ENCODE data around the gene ALX3. TPM values are rescaled to one million over a fixed set of nuclear protein-coding genes. Genes with fewer than 3 reads are reported as not detected.

ALX3 gene
- total RNA-seq, 1 experiment from 2014 or later, result not detected

GRCh38 chr1:110056285-110056683, 14.2 kb downstream of the ALX3 start:
- no peaks in the 10 kb centered on the region for H4K20me1 ChIP-seq (ENCODE audit: insufficient read depth)
- POLR2A ChIA-PET (ENCODE audit: unreplicated experiment), result no interaction called here
- H3K4me3 ChIP-seq, result no peak overlapping the region
- CTCF ChIA-PET, result no interaction called here
- peaks cover 53% of the 10 kb centered on the region for H3K36me3 ChIP-seq (ENCODE audit: low read depth)
- H3K4me2 ChIP-seq, result no peak overlapping the region
- no peak overlapping the region for H2AFZ ChIP-seq
- peaks cover 40% of the 10 kb centered on the region for H3F3A ChIP-seq (ENCODE audit: insufficient read depth, low read depth)
- no TSS peak for BruUV-seq (replicated peaks)
- H3K9me2 ChIP-seq (ENCODE audit: insufficient read depth), result no peaks in the 10 kb centered on the region
- H3K27ac ChIP-seq, result no peak overlapping the region
- intact Hi-C loops (cut with micrococcal nuclease; ENCODE audit: unreplicated experiment), result no loop called here
- no peak for DNase-seq
- no peak for TF ChIP-seq CTCF (conservative IDR thresholded peaks at IDR 0.05)
- TF ChIP-seq EZH2 (IDR thresholded peaks at IDR 0.05; ENCODE audit: low read depth), result no peak
- H3K79me2 ChIP-seq (ENCODE audit: low read depth), result no peaks in the 10 kb centered on the region
- no peaks in the 10 kb centered on the region for H3K9me3 ChIP-seq (ENCODE audit: insufficient read depth, low read depth)
- H3K4me1 ChIP-seq (replicated peaks; ENCODE audit: insufficient read depth), result peaks cover 16% of the 10 kb centered on the region; the same call in 1 of the 2 replicates
- no peaks in the 10 kb centered on the region for H3K27me3 ChIP-seq (ENCODE audit: insufficient read depth, low read depth)

- Histone ChIP-seq H3F3A (ENCODE audit: insufficient read depth, low read depth) (peaks cover 41% of the 10 kb centered on the region), H3K9me2 (ENCODE audit: insufficient read depth) (no peaks in the 10 kb centered on the region), H2AFZ (no peak overlapping the region), H3K9me3 (ENCODE audit: insufficient read depth, low read depth) (no peaks in the 10 kb centered on the region), H3K79me2 (ENCODE audit: low read depth) (no peaks in the 10 kb centered on the region), H4K20me1 (ENCODE audit: insufficient read depth) (no peaks in the 10 kb centered on the region), H3K27ac (0 out of 2 replicates have a peak overlapping the region, but pooled peaks have one; percentile 5), H3K4me3 (no peak overlapping the region), H3K27me3 (ENCODE audit: insufficient read depth, low read depth) (no peaks in the 10 kb centered on the region), H3K4me2 (no peak overlapping the region), H3K36me3 (ENCODE audit: low read depth) (peaks cover 58% of the 10 kb centered on the region), H3K4me1 (replicated peaks; ENCODE audit: insufficient read depth) (peaks cover 16% of the 10 kb centered on the region; the same call in 1 of the 2 replicates)
- ChIA-PET POLR2A (ENCODE audit: unreplicated experiment) (no interaction called here), CTCF (no interaction called here)
- BruUV-seq (replicated peaks), result no TSS peak
- intact Hi-C loops (cut with micrococcal nuclease; ENCODE audit: unreplicated experiment), result no loop called here
- TF ChIP-seq CTCF (conservative IDR thresholded peaks at IDR 0.05), result no peak
- DNase-seq, result no peak
Observed at GRCh38 chr1:110055493-110056284, 14.8 kb downstream of the ALX3 start.

- Histone ChIP-seq H3K27me3 (ENCODE audit: insufficient read depth, low read depth) (no peaks in the 10 kb centered on the region), H3K79me2 (ENCODE audit: low read depth) (no peaks in the 10 kb centered on the region), H3K36me3 (ENCODE audit: low read depth) (peaks cover 58% of the 10 kb centered on the region), H3F3A (ENCODE audit: insufficient read depth, low read depth) (peaks cover 41% of the 10 kb centered on the region), H3K9me2 (ENCODE audit: insufficient read depth) (no peaks in the 10 kb centered on the region), H3K4me1 (replicated peaks; ENCODE audit: insufficient read depth) (peaks cover 16% of the 10 kb centered on the region; the same call in 1 of the 2 replicates), H3K9me3 (ENCODE audit: insufficient read depth, low read depth) (no peaks in the 10 kb centered on the region), H4K20me1 (ENCODE audit: insufficient read depth) (no peaks in the 10 kb centered on the region), H2AFZ (no peak overlapping the region), H3K27ac (no peak overlapping the region), H3K4me3 (no peak overlapping the region), H3K4me2 (no peak overlapping the region)
- peak in 1 of 2 experiments; percentile 58 for DNase-seq
- BruUV-seq (replicated peaks), result no TSS peak
- no peak for TF ChIP-seq EZH2 (IDR thresholded peaks at IDR 0.05; ENCODE audit: low read depth)
- peak; percentile 99 for TF ChIP-seq CTCF (conservative IDR thresholded peaks at IDR 0.05)
- POLR2A ChIA-PET (ENCODE audit: unreplicated experiment), result interaction anchor here (0.6 kb wide), 2 partner anchors 50 to 108 kb away, joined by 3 read pairs; no protein-coding TSS in a partner anchor
- intact Hi-C loops (cut with micrococcal nuclease; ENCODE audit: unreplicated experiment), result loop anchor here (1.0 to 5.0 kb wide), 4 partner anchors 53 to 729 kb away; no protein-coding TSS in a partner anchor
- CTCF ChIA-PET, result interaction anchor here (0.6 to 1.4 kb wide), 7 partner anchors 28 to 407 kb away, joined by 3 to 7 read pairs (median 4); no protein-coding TSS in a partner anchor
Observed at GRCh38 chr1:110053552-110054428, 16.7 kb downstream of the ALX3 start.

Data from PC-9 (cell line).